Smooth muscle cell (in vitro differentiated cells): Measurements from ENCODE around the gene MORC3. TPM values are rescaled to one million over a fixed set of nuclear protein-coding genes. Genes with fewer than 3 reads are reported as not detected.

Experiments
- DNase-seq: peaks from one replicate; lab custom pipeline; 2025; ENCODE audit not compliant: unreplicated experiment; lab: John Stamatoyannopoulos, UW
- H2AFZ ChIP-seq: fragments of 200-600 bp; sonication (generic); 2 replicates; pipeline ENCODE4 v1.6.0; 2016; ENCODE audit warnings: antibody characterized with exemption, low read depth, mild to moderate bottlenecking
- H3F3A ChIP-seq: fragments of 200-600 bp; sonication (generic); 2 replicates; pipeline ENCODE4 v1.6.0; 2017; ENCODE audit warnings: antibody characterized with exemption, low read depth
- H3K27ac ChIP-seq: fragments of 200-600 bp; sonication (generic); 2 replicates; pipeline ENCODE4 v1.5.1; 2016; ENCODE audit warnings: low read depth, mild to moderate bottlenecking
- H3K27me3 ChIP-seq: fragments of 200-600 bp; sonication (generic); 2 replicates; pipeline ENCODE4 v1.6.1; 2016; ENCODE audit warnings: low read depth, mild to moderate bottlenecking
- H3K36me3 ChIP-seq: fragments of 200-600 bp; sonication (generic); 2 replicates; pipeline ENCODE4 v1.5.1; 2016; ENCODE audit warnings: low read depth
- H3K4me1 ChIP-seq: fragments of 200-600 bp; sonication (generic); 2 replicates; pipeline ENCODE4 v1.5.1; 2016; ENCODE audit warnings: low read depth
- H3K4me2 ChIP-seq: fragments of 200-600 bp; sonication (generic); 2 replicates; pipeline ENCODE4 v1.6.0; 2016; ENCODE audit warnings: mild to moderate bottlenecking
- H3K4me3 ChIP-seq: fragments of 200-600 bp; sonication (generic); 2 replicates; pipeline ENCODE4 v1.5.1; 2016; ENCODE audit warnings: mild to moderate bottlenecking
- H3K79me2 ChIP-seq: fragments of 200-600 bp; sonication (generic); 2 replicates; pipeline ENCODE4 v1.6.0; 2016; ENCODE audit warnings: low read depth, mild to moderate bottlenecking
- H3K9ac ChIP-seq: fragments of 200-600 bp; sonication (generic); 2 replicates; pipeline ENCODE4 v1.6.0; 2016; ENCODE audit warnings: low read depth
- H3K9me3 ChIP-seq: fragments of 200-600 bp; sonication (generic); replicated peaks from 2 replicates; pipeline ENCODE4 v1.5.1; 2016; ENCODE audit warnings: low read depth
- H4K20me1 ChIP-seq: fragments of 200-600 bp; sonication (generic); 2 replicates; pipeline ENCODE4 v1.6.0; 2016; ENCODE audit warnings: low read depth
- CTCF ChIP-seq: fragments of 200-600 bp; sonication (generic); IDR thresholded peaks from 2 replicates; pipeline ENCODE4 v1.5.1; 2017; ENCODE audit warnings: borderline replicate concordance, mild to moderate bottlenecking, antibody characterized with exemption; ENCODE audit not compliant: insufficient read depth, poor library complexity, severe bottlenecking
- WGBS: methylation state at CpG from one replicate; pipeline ENCODE4 v1.1.7; 2016; ENCODE audit warnings: low lambda C conversion rate; 5-methylcytosine and 5-hydroxymethylcytosine counted together
- polyA plus RNA-seq: library from polyadenylated mRNA; unstranded; fragments of >200 nt; fragmentation: Nextera tagmentation; extraction: Ambion mirVana; gene quantifications from 2 replicates; pipeline ENCODE4 v1.2.1, GENCODE V29; 2016
- small RNA-seq: library from RNA; depleted of rRNA; stranded (forward); fragments of <200 nt; gene quantifications from one replicate; pipeline ENCODE3, GENCODE V24; 2014
- total RNA-seq: library from RNA; depleted of rRNA; stranded (reverse); fragments of >200 nt; gene quantifications from 2 replicates; pipeline ENCODE4 v1.2.3, GENCODE V29; 2014

The MORC3 gene
- total and polyA plus RNA-seq, 2 experiments from 2014 or later, result 11.6 to 44.3 TPM

DNA sequence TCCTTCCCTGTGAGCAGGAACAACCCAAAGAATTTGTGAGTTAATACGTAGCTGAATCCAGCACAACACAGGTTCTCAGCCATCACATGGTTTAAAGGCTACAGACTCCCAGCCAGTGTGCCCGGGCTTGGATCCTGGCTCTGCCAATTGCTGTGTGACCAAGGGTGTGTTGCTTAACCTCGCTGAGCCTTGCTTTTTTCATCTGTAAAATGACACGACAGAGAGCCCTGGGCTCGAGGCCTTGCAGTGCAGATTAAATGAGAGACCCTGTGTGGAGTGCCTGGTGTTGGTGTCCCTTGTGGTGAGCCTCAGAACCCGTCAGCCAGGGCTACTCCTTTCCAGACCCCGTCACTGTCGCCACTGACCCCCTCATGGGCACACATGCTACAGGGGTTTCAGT, 104.6 kb downstream of the MORC3 start:
- Histone ChIP-seq H3K27ac (peak overlapping the region; percentile 74), H3K27me3 (no peaks in the 10 kb centered on the region), H3K36me3 (no peaks in the 10 kb centered on the region), H3K9me3 (no peaks in the 10 kb centered on the region), H3K9ac (no peak overlapping the region), H3F3A (peaks cover 18% of the 10 kb centered on the region), H3K4me2 (no peak overlapping the region), H3K4me1 (no peaks in the 10 kb centered on the region), H3K79me2 (no peaks in the 10 kb centered on the region), H3K4me3 (no peak overlapping the region), H4K20me1 (no peaks in the 10 kb centered on the region), H2AFZ (no peak overlapping the region)
- TF ChIP-seq CTCF, result no peak
- 92% methylated on average over 8 of the region's 8 CpGs for WGBS
- DNase-seq, result no peak

- DNase-seq, result no peak
Observed at GRCh38 chr21:36425286-36425685, 105.3 kb downstream of the MORC3 start.

More at GRCh38 chr21:36425286-36425685, 105.3 kb downstream of the MORC3 start:
- Histone ChIP-seq H4K20me1 (no peaks in the 10 kb centered on the region), H3K9me3 (no peaks in the 10 kb centered on the region), H3K4me3 (no peak overlapping the region), H3K27ac (peak overlapping the region; percentile 74), H3K79me2 (no peaks in the 10 kb centered on the region), H3K9ac (no peak overlapping the region), H2AFZ (no peak overlapping the region), H3K27me3 (no peaks in the 10 kb centered on the region), H3K4me1 (peaks cover 1% of the 10 kb centered on the region), H3F3A (peaks cover 20% of the 10 kb centered on the region), H3K4me2 (no peak overlapping the region), H3K36me3 (no peaks in the 10 kb centered on the region)
- TF ChIP-seq CTCF, result no peak
- 22% methylated on average over 9 of the region's 9 CpGs for WGBS

Small RNA genes lying within 50 kb of the gene (small RNA-seq; reads per million reads assigned to genes)
- 0.21 reads per million for gene ATP5MFP1

Other genes starting within 250 kb of the MORC3 start
- gene CBR3, start 185.1 kb upstream of the MORC3 start, total RNA-seq, result 3.3 and 3.5 TPM in 2 replicates
- gene CBR3, start 185.1 kb upstream of the MORC3 start, polyA plus RNA-seq, result 0.78 and 2.9 TPM in 2 replicates
- 11.0 and 14.5 TPM in 2 replicates for gene DOP1B, start 163.4 kb upstream of the MORC3 start, total RNA-seq
- gene DOP1B, start 163.4 kb upstream of the MORC3 start, polyA plus RNA-seq, result 3.2 and 8.8 TPM in 2 replicates
- gene CHAF1B, start 65.2 kb downstream of the MORC3 start, total RNA-seq, result 2.0 and 3.6 TPM in 2 replicates
- 4.4 and 5.3 TPM in 2 replicates for gene CHAF1B, start 65.2 kb downstream of the MORC3 start, polyA plus RNA-seq
- not detected in 2 replicates for gene CLDN14, start 159.9 kb downstream of the MORC3 start, total RNA-seq
- gene CLDN14, start 159.9 kb downstream of the MORC3 start, polyA plus RNA-seq, result 0.84 TPM in 1 of 2 replicates, not detected in the other